Adrenal gland (tissue), 12 donors: Measurements from ENCODE around the gene SLC9A3. TPM values are rescaled to one million over a fixed set of nuclear protein-coding genes. Genes with fewer than 3 reads are reported as not detected.

Experiments used
- DNase-seq, 7 donors: peaks; one replicate each; pipeline ENCODE4 v3.0.0-alpha.2; 2019 to 2020
- H3K27ac ChIP-seq, 5 donors: fragments of 200-600 bp; sonication (generic) in 4 of 5; 1 replicate in 3 of 5; 2 replicates in 2 of 5; pipeline versions ENCODE4 v1.5.1 to v1.8.0; 2016 to 2020; ENCODE audit warnings: mild to moderate bottlenecking in 1 of 5
- H3K27me3 ChIP-seq: fragments of 200-600 bp; 2 replicates; pipeline ENCODE4 v1.8.0; 2021
- H3K36me3 ChIP-seq, 2 donors: fragments of 200-600 bp; replicated peaks in 1 of 2; 1 replicate in 1 of 2; 2 replicates in 1 of 2; pipeline versions ENCODE4 v1.5.1 to v1.8.0; 2018 to 2022
- H3K4me1 ChIP-seq, 2 donors: fragments of 200-600 bp; replicated peaks in 1 of 2; 1 replicate in 1 of 2; 2 replicates in 1 of 2; pipeline versions ENCODE4 v1.5.1 to v1.8.0; 2018 to 2021
- H3K4me3 ChIP-seq, 4 donors: fragments of 200-600 bp; sonication (generic) in 3 of 4; one replicate each; pipeline ENCODE4 v1.5.1; 2016 to 2018
- H3K9me3 ChIP-seq, 3 donors: fragments of 200-600 bp; sonication (generic) in 1 of 3; replicated peaks in 1 of 3; 1 replicate in 2 of 3; 2 replicates in 1 of 3; pipeline versions ENCODE4 v1.5.1 to v1.8.0; 2016 to 2021
- POLR2A ChIP-seq, 2 donors: fragments of 450-650 bp; IDR thresholded peaks; one replicate each; pipeline ENCODE4 v1.6.1; 2017; ENCODE audit warnings: antibody characterized with exemption in 2 of 2, mild to moderate bottlenecking in 2 of 2, moderate library complexity in 1 of 2
- WGBS, 4 donors: extraction: QIAGEN DNeasy Blood & Tissue Kit in 2 of 4; methylation state at CpG; one replicate each; pipeline versions ENCODE4 v1.1.5 to v1.1.7; 2013 to 2017; 5-methylcytosine and 5-hydroxymethylcytosine counted together
- intact Hi-C, 2 donors: fragments of 100-400 bp; cut with DNase I; formaldehyde crosslinking; loops; one replicate each; pipeline versions ENCODE4 v1.14.1 to v1.15.0; 2022 to 2023
- polyA plus RNA-seq, 3 donors: library from polyadenylated mRNA; stranded (reverse); fragments of 200-250 nt in 2 of 3; fragments of 350-450 nt in 1 of 3; fragmentation: Illumina TruSeq in 1 of 3; extraction: RNeasy Lipid Tissue Mini Kit (QIAGEN cat#74804) in 1 of 3; gene quantifications; one replicate each; pipeline ENCODE4 v1.2.3, GENCODE V29; 2013 to 2014
- total RNA-seq, 9 donors: library from RNA; depleted of rRNA in 4 of 9; stranded (reverse); fragments of >200 nt in 4 of 9; fragments of 120-200 nt in 1 of 9; fragmentation: NEBNext Ultra II Directional in 1 of 9; extraction: Animal tissue kit (Norgen Biotek cat#: 25700) in 1 of 9; gene quantifications; one replicate each; pipeline versions ENCODE4 v1.1.0 to v1.2.4, GENCODE V29; 2013 to 2023
- TF ChIP-seq, protein P1 (sequence below), 6 experiments: fragments of 450-650 bp in 4 of 6; fragments of 200-600 bp in 2 of 6; sonication (generic) in 1 of 6; IDR thresholded peaks; 1 replicate in 5 of 6; 2 replicates in 1 of 6; pipeline versions ENCODE4 v1.5.1 to v1.8.0; 2016 to 2021; ENCODE audit warnings: antibody characterized with exemption in 6 of 6, mild to moderate bottlenecking in 2 of 6, moderate library complexity in 1 of 6
- donor health status: healthy with polysubstance abuse.
- donor health status: Bipolar disorder and iron deficiency.
- donor health status: DM: yes; HTN: yes; CAD: no.
- donor health status: DM: no; HTN: no; CAD: no.
- donor health status: DM: no; HTN: no; CAD: no.
- donor health status: DM: yes; HTN: yes; CAD: no.

The SLC9A3 gene
- total and polyA plus RNA-seq, 12 donors = 0.83 to 5.5 (median 1.7) TPM

DNA sequence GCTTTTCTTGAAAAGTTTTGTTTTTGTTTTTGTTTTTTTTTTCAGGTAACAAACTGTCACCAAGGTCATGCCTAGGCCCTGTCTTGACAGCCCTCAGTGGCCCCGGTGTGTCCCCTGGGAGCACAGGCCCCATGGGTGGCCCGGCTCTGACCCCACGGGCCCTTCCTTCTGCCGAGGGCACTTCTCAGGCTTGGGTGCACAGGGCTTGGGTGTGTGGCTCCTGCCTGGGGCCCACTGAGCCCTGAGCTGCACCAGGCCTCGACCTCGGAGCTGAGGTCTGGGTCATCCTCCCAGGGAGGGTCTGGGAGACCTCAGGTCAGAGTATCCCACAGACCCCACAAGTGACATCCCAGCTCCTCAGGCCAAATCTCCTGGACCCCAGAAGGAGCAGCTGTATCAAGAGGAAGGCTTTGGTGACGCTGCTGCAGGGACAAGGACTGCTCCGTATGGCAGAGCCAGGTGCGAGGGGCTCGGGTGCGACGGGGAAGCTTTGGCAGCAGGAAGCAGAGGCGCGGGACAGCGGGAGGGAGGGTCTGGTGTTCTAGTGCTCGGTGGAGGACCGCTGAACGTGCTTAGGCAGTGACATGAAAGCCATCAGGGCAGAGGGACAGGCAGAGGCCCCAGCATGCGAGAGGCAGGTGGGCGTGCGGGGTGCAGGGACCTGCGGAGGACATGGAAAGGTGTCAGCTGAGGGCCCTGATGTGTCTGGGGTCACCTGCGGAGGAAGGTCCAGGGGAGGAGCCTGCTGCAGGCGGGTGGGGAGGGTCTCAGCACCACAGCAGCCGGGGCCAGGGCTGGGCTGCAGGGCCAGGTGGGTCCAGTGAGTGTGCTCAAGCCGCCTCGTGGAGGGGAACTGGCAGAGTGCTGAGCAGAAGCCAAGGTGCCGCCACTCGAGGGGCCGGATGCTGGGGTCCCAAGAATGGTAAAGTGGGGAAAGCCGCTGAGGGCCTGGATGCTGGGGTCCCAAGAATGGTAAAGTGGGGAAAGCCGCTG is 18.4 kb upstream of the SLC9A3 start:
- WGBS, 4 donors = 84 to 91% (median 87%) methylated on average over 31 to 32 of the region's 32 CpGs
- H3K9me3 ChIP-seq = no peaks in the 10 kb centered on the region

DNA sequence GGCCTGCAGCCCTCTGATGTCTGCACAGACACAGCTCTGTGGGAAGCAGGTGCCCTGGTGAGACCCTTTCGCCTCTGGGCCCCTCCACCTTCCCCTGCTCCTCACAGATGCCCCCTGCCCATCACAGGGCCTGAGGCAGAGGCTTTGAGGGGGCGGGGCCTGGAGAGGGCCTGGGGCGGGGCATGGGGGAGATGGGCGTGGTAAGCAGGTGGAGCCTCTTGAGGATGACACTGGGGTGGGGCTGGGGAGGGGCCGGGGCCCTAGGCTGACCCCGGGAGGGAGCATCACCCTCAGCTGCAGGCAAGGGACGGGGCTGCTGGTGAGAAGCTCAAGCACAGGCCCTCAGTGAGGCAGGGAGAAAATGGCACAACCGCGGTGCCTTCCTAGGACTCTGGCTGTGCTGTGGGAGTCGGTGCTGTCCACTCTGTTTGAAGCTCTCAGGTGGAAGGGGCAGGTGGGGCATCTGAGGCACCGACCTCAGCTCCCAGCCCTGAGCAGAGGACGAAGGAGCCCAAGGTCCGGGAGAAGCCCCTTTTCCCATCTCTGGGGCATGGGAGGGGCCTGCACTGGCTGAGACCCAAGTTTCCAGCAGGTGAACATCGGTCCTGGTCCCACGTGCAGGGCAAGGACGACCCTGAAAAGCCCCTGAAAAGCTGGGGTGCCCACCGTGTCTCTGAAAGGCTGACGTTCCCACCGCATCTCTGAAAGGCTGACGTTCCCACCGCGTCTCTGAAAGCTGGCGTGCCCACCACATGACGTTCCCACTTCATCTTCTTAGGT is 17.5 kb upstream of the SLC9A3 start:
- intact Hi-C loops = no loop called here
- 78 to 84% (median 80%) methylated on average over 15 to 24 of the region's 24 CpGs for WGBS, 4 donors
- no peak overlapping the region for H3K4me3 ChIP-seq
- no peaks in the 10 kb centered on the region for H3K36me3 ChIP-seq
- TF ChIP-seq, protein P1, sequence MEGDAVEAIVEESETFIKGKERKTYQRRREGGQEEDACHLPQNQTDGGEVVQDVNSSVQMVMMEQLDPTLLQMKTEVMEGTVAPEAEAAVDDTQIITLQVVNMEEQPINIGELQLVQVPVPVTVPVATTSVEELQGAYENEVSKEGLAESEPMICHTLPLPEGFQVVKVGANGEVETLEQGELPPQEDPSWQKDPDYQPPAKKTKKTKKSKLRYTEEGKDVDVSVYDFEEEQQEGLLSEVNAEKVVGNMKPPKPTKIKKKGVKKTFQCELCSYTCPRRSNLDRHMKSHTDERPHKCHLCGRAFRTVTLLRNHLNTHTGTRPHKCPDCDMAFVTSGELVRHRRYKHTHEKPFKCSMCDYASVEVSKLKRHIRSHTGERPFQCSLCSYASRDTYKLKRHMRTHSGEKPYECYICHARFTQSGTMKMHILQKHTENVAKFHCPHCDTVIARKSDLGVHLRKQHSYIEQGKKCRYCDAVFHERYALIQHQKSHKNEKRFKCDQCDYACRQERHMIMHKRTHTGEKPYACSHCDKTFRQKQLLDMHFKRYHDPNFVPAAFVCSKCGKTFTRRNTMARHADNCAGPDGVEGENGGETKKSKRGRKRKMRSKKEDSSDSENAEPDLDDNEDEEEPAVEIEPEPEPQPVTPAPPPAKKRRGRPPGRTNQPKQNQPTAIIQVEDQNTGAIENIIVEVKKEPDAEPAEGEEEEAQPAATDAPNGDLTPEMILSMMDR (IDR thresholded peaks at IDR 0.05) = no peak
- TF ChIP-seq POLR2A (IDR thresholded peaks at IDR 0.05) = no peak
- no peak overlapping the region for H3K27ac ChIP-seq
- H3K4me1 ChIP-seq = no peaks in the 10 kb centered on the region
- H3K27me3 ChIP-seq = peaks cover 34% of the 10 kb centered on the region
- DNase-seq = peak in 3 of 7 donors; percentile 4 to 6 (median 4)
- H3K9me3 ChIP-seq = no peaks in the 10 kb centered on the region

More for the DNA sequence above, 18.4 kb upstream of the SLC9A3 start:
- Histone ChIP-seq H3K4me3 (no peak overlapping the region), H3K4me1 (no peaks in the 10 kb centered on the region), H3K27me3 (peaks cover 42% of the 10 kb centered on the region), H3K36me3 (no peaks in the 10 kb centered on the region), H3K27ac (no peak overlapping the region)
- no peak for TF ChIP-seq POLR2A (IDR thresholded peaks at IDR 0.05)
- TF ChIP-seq, protein P1 (IDR thresholded peaks at IDR 0.05) = no peak
- peak in 2 of 7 donors; percentile 5 to 10 for DNase-seq
- intact Hi-C loops = no loop called here

DNA sequence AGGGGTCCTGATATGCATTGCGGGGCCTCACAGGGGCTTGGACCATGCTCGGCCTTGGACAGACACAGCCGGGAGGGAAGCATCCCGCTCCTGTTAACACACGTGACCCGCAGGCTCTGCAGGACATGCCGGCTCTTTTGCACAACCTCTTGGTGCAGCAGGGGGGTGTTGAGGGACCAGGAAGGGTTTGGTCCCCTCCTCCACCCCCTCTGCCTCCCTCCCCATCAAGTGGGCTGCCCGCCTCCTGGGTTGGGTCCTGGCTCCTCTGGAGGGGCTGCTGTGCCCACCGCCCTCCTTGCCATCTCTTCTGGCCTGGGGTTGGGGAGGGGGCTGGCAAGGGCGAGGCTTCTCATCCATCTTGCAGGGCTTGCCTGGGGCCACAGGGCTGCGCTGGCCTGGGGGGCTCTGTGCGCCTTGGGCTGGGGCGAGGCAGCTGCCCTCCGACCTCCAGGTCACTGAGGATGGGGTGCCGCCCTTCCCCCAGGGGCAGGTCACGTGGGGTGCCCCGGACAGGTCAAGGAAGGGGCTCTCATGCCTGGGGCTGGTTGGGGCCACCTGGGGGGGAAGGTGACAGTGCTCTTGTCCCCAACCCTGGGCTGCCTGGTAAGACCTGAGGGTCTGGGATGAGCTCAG is 16.8 kb upstream of the SLC9A3 start:
- peak in 2 of 7 donors; percentile 3 to 5 for DNase-seq
- TF ChIP-seq, protein P1 (IDR thresholded peaks at IDR 0.05) = no peak
- TF ChIP-seq POLR2A (IDR thresholded peaks at IDR 0.05) = no peak
- H3K4me1 ChIP-seq = no peaks in the 10 kb centered on the region
- H3K27me3 ChIP-seq = peaks cover 30% of the 10 kb centered on the region
- no peak overlapping the region for H3K27ac ChIP-seq
- intact Hi-C loops = no loop called here
- 13 to 62% (median 54%) methylated on average over 4 to 17 of the region's 17 CpGs for WGBS, 4 donors
- no peaks in the 10 kb centered on the region for H3K9me3 ChIP-seq
- no peaks in the 10 kb centered on the region for H3K36me3 ChIP-seq
- no peak overlapping the region for H3K4me3 ChIP-seq
